Measurements from ENCODE around the gene NPAT. TPM values are rescaled to one million over a fixed set of nuclear protein-coding genes. Genes with fewer than 3 reads are reported as not detected.

NPAT gene
- total and polyA plus RNA-seq, 2 experiments from 2014 or later: 3.7 to 14.3 TPM

- Histone ChIP-seq H3K27me3 (no peaks in the 10 kb centered on the region), H3K4me3 (no peak overlapping the region), H2AFZ (no peak overlapping the region), H3K9me3 (ENCODE audit: low read depth) (no peaks in the 10 kb centered on the region), H3K4me2 (no peak overlapping the region), H4K20me1 (ENCODE audit: insufficient read depth, poor library complexity, severe bottlenecking) (no peaks in the 10 kb centered on the region), H3K79me2 (no peaks in the 10 kb centered on the region), H3K27ac (no peak overlapping the region), H3K9me2 (replicated peaks; ENCODE audit: insufficient read depth) (no peaks in the 10 kb centered on the region), H3K4me1 (ENCODE audit: insufficient read depth) (no peaks in the 10 kb centered on the region), H3K36me3 (replicated peaks; ENCODE audit: insufficient read depth, low read depth) (peaks cover 3% of the 10 kb centered on the region)
- DNase-seq (ENCODE audit: low spot score): no peak
- 96% methylated on average over 2 of the region's 2 CpGs for WGBS (ENCODE audit: low lambda C conversion rate, missing lambda C conversion rate)
- TF ChIP-seq EZH2 (IDR thresholded peaks at IDR 0.05; ENCODE audit: borderline replicate concordance) (no peak), EZH2phosphoT487 (IDR thresholded peaks at IDR 0.05; ENCODE audit: low read depth, severe bottlenecking, unreplicated experiment) (no peak), CTCF (IDR thresholded peaks at IDR 0.05; ENCODE audit: poor library complexity) (no peak)
Observed at GRCh38 chr11:108235633-108236032, 13.2 kb upstream of the NPAT start.

- H3K4me2 ChIP-seq: no peak overlapping the region
- no peaks in the 10 kb centered on the region for H3K9me2 ChIP-seq (replicated peaks; ENCODE audit: insufficient read depth)
- no peak for TF ChIP-seq CTCF (IDR thresholded peaks at IDR 0.05; ENCODE audit: poor library complexity)
- TF ChIP-seq EZH2 (IDR thresholded peaks at IDR 0.05; ENCODE audit: borderline replicate concordance): no peak
- TF ChIP-seq EZH2phosphoT487 (IDR thresholded peaks at IDR 0.05; ENCODE audit: low read depth, severe bottlenecking, unreplicated experiment): no peak
- no peaks in the 10 kb centered on the region for H4K20me1 ChIP-seq (ENCODE audit: insufficient read depth, poor library complexity, severe bottlenecking)
- no peaks in the 10 kb centered on the region for H3K4me1 ChIP-seq (ENCODE audit: insufficient read depth)
- no peak overlapping the region for H3K27ac ChIP-seq
- no peaks in the 10 kb centered on the region for H3K9me3 ChIP-seq (ENCODE audit: low read depth)
- peaks cover 1% of the 10 kb centered on the region for H3K36me3 ChIP-seq (replicated peaks; ENCODE audit: insufficient read depth, low read depth)
- H3K27me3 ChIP-seq: no peaks in the 10 kb centered on the region
- DNase-seq (ENCODE audit: low spot score): no peak
- no peak overlapping the region for H3K4me3 ChIP-seq
- no peaks in the 10 kb centered on the region for H3K79me2 ChIP-seq
- no peak overlapping the region for H2AFZ ChIP-seq
- WGBS (ENCODE audit: low lambda C conversion rate, missing lambda C conversion rate): 87% methylated on average over 1 of the region's 1 CpG
Observed at GRCh38 chr11:108235192-108235591, 12.8 kb upstream of the NPAT start.

DNA sequence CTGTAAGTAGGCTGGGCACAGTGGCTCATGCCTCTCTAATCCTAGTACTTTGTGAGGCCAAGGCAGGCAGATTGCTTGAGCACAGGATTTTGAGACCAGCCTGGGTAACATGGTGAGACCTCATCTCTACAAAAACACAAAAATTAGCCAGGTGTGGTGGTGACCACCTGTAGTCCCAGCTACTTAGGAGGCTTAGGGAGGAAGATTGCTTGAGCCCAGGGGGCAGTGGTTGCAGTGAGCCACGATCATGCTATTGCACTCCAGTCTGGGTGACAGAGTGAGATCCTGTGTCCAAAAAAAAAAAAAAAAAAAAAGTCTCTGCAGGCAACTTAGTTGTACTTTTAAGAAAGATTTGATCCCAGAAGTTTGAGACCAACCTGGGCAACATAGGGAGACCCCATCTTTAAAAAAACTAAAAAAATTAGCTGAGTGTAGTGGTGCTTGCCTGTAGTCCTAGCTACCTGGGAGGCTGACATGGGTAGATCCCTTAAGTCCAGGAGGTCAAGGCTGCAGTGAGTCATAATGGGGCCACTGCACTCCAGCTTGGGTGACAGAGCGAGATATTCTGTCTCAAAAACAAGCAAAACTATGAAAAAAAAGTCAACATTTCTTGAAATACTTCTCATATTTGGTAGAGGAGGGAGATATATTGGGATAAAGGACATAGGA, 11.0 kb upstream of the NPAT start:
- Histone ChIP-seq H3K36me3 (replicated peaks; ENCODE audit: insufficient read depth, low read depth) (no peaks in the 10 kb centered on the region), H3K9me2 (replicated peaks; ENCODE audit: insufficient read depth) (no peaks in the 10 kb centered on the region)
- DNase-seq (ENCODE audit: low spot score): no peak

More for the DNA sequence above, 11.0 kb upstream of the NPAT start:
- TF ChIP-seq CTCF (IDR thresholded peaks at IDR 0.05; ENCODE audit: poor library complexity) (no peak), EZH2phosphoT487 (IDR thresholded peaks at IDR 0.05; ENCODE audit: low read depth, severe bottlenecking, unreplicated experiment) (no peak), EZH2 (IDR thresholded peaks at IDR 0.05; ENCODE audit: borderline replicate concordance) (no peak)
- Histone ChIP-seq H3K79me2 (no peaks in the 10 kb centered on the region), H3K4me2 (no peak overlapping the region), H3K9me3 (ENCODE audit: low read depth) (no peaks in the 10 kb centered on the region), H3K4me1 (ENCODE audit: insufficient read depth) (no peaks in the 10 kb centered on the region), H3K27me3 (no peaks in the 10 kb centered on the region), H3K4me3 (no peak overlapping the region), H4K20me1 (ENCODE audit: insufficient read depth, poor library complexity, severe bottlenecking) (no peaks in the 10 kb centered on the region), H2AFZ (no peak overlapping the region), H3K27ac (no peak overlapping the region)
- WGBS (ENCODE audit: low lambda C conversion rate, missing lambda C conversion rate): 96% methylated on average over 2 of the region's 2 CpGs

All from hepatocyte (in vitro differentiated cells).